GM23248 (cell line): ENCODE results near the gene AHSG. TPM values are rescaled to one million over a fixed set of nuclear protein-coding genes. Genes with fewer than 3 reads are reported as not detected.

ENCODE experiments used
- DNase-seq: peaks from one replicate; pipeline ENCODE4 v3.0.0-alpha.2; 2015
- H2AFZ ChIP-seq: fragments of 200-600 bp; sonication (generic); 2 replicates; pipeline ENCODE4 v1.6.1; 2016; ENCODE audit warnings: antibody characterized with exemption
- H3F3A ChIP-seq: fragments of 200-600 bp; sonication (generic); 2 replicates; pipeline ENCODE4 v1.6.1; 2016; ENCODE audit warnings: mild to moderate bottlenecking, antibody characterized with exemption, mixed run types; ENCODE audit not compliant: insufficient read depth
- H3K27ac ChIP-seq: fragments of 200-600 bp; sonication (generic); 2 replicates; pipeline ENCODE4 v1.5.1; 2016; ENCODE audit warnings: mild to moderate bottlenecking
- H3K27me3 ChIP-seq: fragments of 200-600 bp; sonication (generic); replicated peaks from 2 replicates; pipeline ENCODE4 v1.6.1; 2016; ENCODE audit warnings: mild to moderate bottlenecking; ENCODE audit not compliant: insufficient read depth
- H3K36me3 ChIP-seq: fragments of 200-600 bp; sonication (generic); 2 replicates; pipeline ENCODE4 v1.6.1; 2016; ENCODE audit warnings: low read depth, mild to moderate bottlenecking
- H3K4me1 ChIP-seq: fragments of 200-600 bp; sonication (generic); 2 replicates; pipeline ENCODE4 v1.6.1; 2016; ENCODE audit warnings: mild to moderate bottlenecking; ENCODE audit not compliant: insufficient read depth
- H3K4me2 ChIP-seq: fragments of 200-600 bp; sonication (generic); one replicate; pipeline ENCODE4 v1.6.1; 2016; ENCODE audit warnings: mild to moderate bottlenecking; ENCODE audit not compliant: unreplicated experiment
- H3K4me3 ChIP-seq: fragments of 200-600 bp; sonication (generic); 2 replicates; pipeline ENCODE4 v1.5.1; 2016; ENCODE audit warnings: mild to moderate bottlenecking
- H3K79me2 ChIP-seq: fragments of 200-600 bp; sonication (generic); 2 replicates; pipeline ENCODE4 v1.6.1; 2016; ENCODE audit warnings: mild to moderate bottlenecking; ENCODE audit not compliant: insufficient read depth
- H3K9ac ChIP-seq: fragments of 200-600 bp; sonication (generic); 2 replicates; pipeline ENCODE4 v1.6.1; 2016; ENCODE audit warnings: mild to moderate bottlenecking
- H3K9me2 ChIP-seq: fragments of 200-600 bp; sonication (generic); 2 replicates; pipeline ENCODE4 v1.6.1; 2016; ENCODE audit warnings: mixed run types, mild to moderate bottlenecking, moderate library complexity; ENCODE audit not compliant: insufficient read depth
- H3K9me3 ChIP-seq: fragments of 200-600 bp; sonication (generic); one replicate; pipeline ENCODE4 v1.6.1; 2017; ENCODE audit warnings: low read depth
- H4K20me1 ChIP-seq: fragments of 200-600 bp; sonication (generic); 2 replicates; pipeline ENCODE4 v1.6.0; 2016; ENCODE audit not compliant: insufficient read depth
- EZH2 ChIP-seq: fragments of 200-600 bp; sonication (generic); IDR thresholded peaks from 2 replicates; pipeline ENCODE4 v1.6.1; 2018; ENCODE audit warnings: antibody characterized with exemption, mild to moderate bottlenecking; ENCODE audit not compliant: insufficient read depth, poor library complexity, severe bottlenecking
- EZH2phosphoT487 ChIP-seq: fragments of 200-600 bp; sonication (generic); IDR thresholded peaks from 2 replicates; pipeline ENCODE4 v1.6.1; 2018; ENCODE audit warnings: antibody characterized with exemption, moderate library complexity, mild to moderate bottlenecking, low read depth; ENCODE audit not compliant: insufficient read depth
- WGBS, 2 experiments: methylation state at CpG; one replicate each; pipeline ENCODE4 v1.1.6; 2015 to 2017; ENCODE audit warnings: low lambda C conversion rate in 2 of 2, low coverage in 1 of 2; ENCODE audit errors: missing lambda C conversion rate in 2 of 2; 5-methylcytosine and 5-hydroxymethylcytosine counted together
- in situ Hi-C: fragments of 300-500 bp; cut with MboI; formaldehyde crosslinking; loops from 2 replicates; pipeline ENCODE4 v1.15.0; 2020
- polyA plus RNA-seq: library from polyadenylated mRNA; unstranded; fragments of >200 nt; fragmentation: Nextera tagmentation; extraction: Ambion mirVana; gene quantifications from 2 replicates; pipeline ENCODE4 v1.2.1, GENCODE V29; 2016
- total RNA-seq: library from RNA; depleted of rRNA; stranded (reverse); fragments of >200 nt; shearing (Covaris generic); gene quantifications from 2 replicates; pipeline ENCODE4 v1.2.3, GENCODE V29; 2014

The AHSG gene
- total and polyA plus RNA-seq, 2 experiments from 2014 or later: not detected

DNA sequence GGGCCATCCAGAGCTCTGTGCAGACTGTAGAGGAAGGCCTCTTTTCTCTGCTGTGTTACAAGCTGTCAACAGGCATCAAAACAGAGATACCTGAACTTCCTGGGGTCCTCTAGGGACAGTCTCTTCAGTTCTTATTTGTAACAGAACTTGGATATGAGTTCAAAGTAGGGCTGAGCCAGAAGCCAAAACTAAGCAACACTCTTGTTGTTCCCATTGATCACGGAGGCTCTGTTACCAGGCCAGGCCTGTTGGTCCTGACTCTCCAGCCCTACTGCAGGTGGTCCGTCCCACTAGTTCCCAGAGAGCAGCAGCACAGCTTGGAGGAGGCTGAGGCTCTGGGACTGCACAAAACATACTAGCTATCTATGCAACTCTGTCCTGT lies 13.1 kb upstream of the AHSG start:
- in situ Hi-C loops: loop anchor here (25.0 kb wide), 1 partner anchor 1113 kb away; the partner anchor contains the start of gene RTP2
- no peak for DNase-seq

DNA sequence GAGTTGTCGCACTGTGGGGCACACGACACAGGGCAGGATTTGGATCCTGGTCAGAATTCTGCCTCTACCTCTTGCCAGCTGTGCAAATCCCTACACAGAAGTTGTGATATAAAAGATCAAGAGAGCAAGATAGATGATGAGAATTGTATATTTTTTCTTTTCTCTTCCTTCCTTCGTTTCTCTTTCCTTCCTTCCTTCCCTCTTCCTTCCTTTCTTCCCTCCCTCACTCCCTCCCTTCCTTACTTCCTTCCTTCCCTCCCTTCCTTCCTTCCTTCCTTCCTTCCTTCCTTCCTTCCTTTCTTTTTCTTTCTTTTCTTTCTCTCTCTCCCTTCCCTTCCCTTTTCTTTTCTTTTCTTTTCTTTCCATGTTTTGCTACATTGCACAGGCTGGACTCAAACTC lies 12.0 kb upstream of the AHSG start:
- Histone ChIP-seq H2AFZ (no peak overlapping the region), H3K4me3 (no peak overlapping the region), H3K36me3 (no peaks in the 10 kb centered on the region), H3K27me3 (peaks cover 12% of the 10 kb centered on the region; the same call in 1 of the 2 replicates), H3K79me2 (no peaks in the 10 kb centered on the region), H3K9me3 (no peaks in the 10 kb centered on the region), H3F3A (peaks cover 8% of the 10 kb centered on the region; the same call in 1 of the 2 replicates), H3K4me1 (no peaks in the 10 kb centered on the region; the same call in 1 of the 2 replicates), H3K4me2 (no peak overlapping the region), H3K9me2 (no peaks in the 10 kb centered on the region), H4K20me1 (no peaks in the 10 kb centered on the region), H3K27ac (no peak overlapping the region), H3K9ac (no peak overlapping the region)
- TF ChIP-seq EZH2phosphoT487: no peak
- no peak for TF ChIP-seq EZH2
- 46 to 54% methylated on average over 3 of the region's 3 CpGs for WGBS, 2 experiments
- DNase-seq: no peak
- in situ Hi-C loops: loop anchor here (25.0 kb wide), 1 partner anchor 1111 kb away; the partner anchor contains the start of gene RTP2

More for the DNA sequence above, 13.1 kb upstream of the AHSG start:
- H3K9me2 ChIP-seq: no peaks in the 10 kb centered on the region
- no peak overlapping the region for H3K27ac ChIP-seq
- H3F3A ChIP-seq: peaks cover 8% of the 10 kb centered on the region; the same call in 1 of the 2 replicates
- no peak overlapping the region for H3K9ac ChIP-seq
- H4K20me1 ChIP-seq: no peaks in the 10 kb centered on the region
- H3K27me3 ChIP-seq: peaks cover 1% of the 10 kb centered on the region; the same call in 1 of the 2 replicates
- H3K36me3 ChIP-seq: no peaks in the 10 kb centered on the region
- TF ChIP-seq EZH2phosphoT487 (no peak), EZH2 (no peak)
- no peaks in the 10 kb centered on the region for H3K79me2 ChIP-seq
- H3K4me1 ChIP-seq: no peaks in the 10 kb centered on the region; the same call in 1 of the 2 replicates
- H2AFZ ChIP-seq: no peak overlapping the region
- H3K4me2 ChIP-seq: no peak overlapping the region
- H3K4me3 ChIP-seq: no peak overlapping the region
- H3K9me3 ChIP-seq: no peaks in the 10 kb centered on the region
- WGBS, 2 experiments: 80% methylated on average over 2 of the region's 2 CpGs

DNA sequence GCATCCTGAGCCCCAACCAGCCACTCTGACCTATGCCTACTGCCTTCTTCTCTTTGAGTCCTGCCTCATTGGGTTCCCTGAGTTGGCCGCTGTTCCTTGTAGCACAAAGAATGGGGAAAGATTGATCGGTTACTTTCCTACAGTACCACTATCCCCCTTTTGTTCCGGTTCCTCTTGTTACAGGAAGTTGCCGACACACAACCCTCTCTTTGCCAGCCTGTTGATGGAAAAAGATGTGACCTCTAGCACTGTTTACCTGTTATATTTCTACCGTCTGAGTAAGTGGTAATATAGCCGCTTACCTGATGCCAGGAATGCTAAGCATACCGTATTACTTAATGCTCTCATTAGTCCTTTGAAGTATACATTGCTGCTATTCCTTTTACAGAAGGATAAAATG lies 9.7 kb upstream of the AHSG start:
- no peak for DNase-seq
- no peaks in the 10 kb centered on the region for H3K36me3 ChIP-seq
- no peaks in the 10 kb centered on the region for H3K79me2 ChIP-seq
- in situ Hi-C loops: loop anchor here (25.0 kb wide), 1 partner anchor 1109 kb away; the partner anchor contains the start of gene RTP2
- peaks cover 14% of the 10 kb centered on the region; the same call in 1 of the 2 replicates for H3K27me3 ChIP-seq
- no peaks in the 10 kb centered on the region for H3F3A ChIP-seq
- H3K9me3 ChIP-seq: no peaks in the 10 kb centered on the region
- no peak overlapping the region for H3K4me3 ChIP-seq
- H3K9me2 ChIP-seq: no peaks in the 10 kb centered on the region
- no peak overlapping the region for H3K9ac ChIP-seq
- no peak for TF ChIP-seq EZH2
- no peak for TF ChIP-seq EZH2phosphoT487
- 77 to 78% methylated on average over 7 of the region's 7 CpGs for WGBS, 2 experiments
- H3K4me2 ChIP-seq: no peak overlapping the region
- H3K27ac ChIP-seq: no peak overlapping the region
- H2AFZ ChIP-seq: no peak overlapping the region
- no peaks in the 10 kb centered on the region; the same call in 1 of the 2 replicates for H3K4me1 ChIP-seq
- no peaks in the 10 kb centered on the region for H4K20me1 ChIP-seq

DNA sequence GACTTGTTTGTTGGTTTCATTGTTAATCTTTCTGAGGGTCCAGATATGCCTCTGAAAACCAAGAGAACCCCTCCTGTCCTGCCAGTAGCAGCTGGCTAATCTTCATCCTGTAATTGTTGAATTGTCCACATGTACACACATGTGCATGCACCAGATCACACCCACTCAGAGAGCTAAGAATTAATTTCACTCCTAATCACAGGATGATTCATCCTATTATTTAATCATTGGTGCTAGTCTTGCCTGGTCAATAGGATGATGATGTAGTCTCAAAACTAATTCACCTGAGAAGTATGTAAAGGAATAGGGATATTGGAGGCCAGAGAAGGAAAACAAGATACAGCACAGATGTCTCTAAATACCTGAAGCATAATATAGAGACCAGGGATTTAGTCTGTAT lies 7.8 kb upstream of the AHSG start:
- Histone ChIP-seq H3F3A (no peaks in the 10 kb centered on the region), H3K9me3 (no peaks in the 10 kb centered on the region), H3K4me3 (no peak overlapping the region), H3K9ac (no peak overlapping the region), H3K27ac (no peak overlapping the region), H2AFZ (no peak overlapping the region), H3K4me2 (no peak overlapping the region), H3K79me2 (no peaks in the 10 kb centered on the region), H3K4me1 (no peaks in the 10 kb centered on the region), H3K9me2 (no peaks in the 10 kb centered on the region), H4K20me1 (no peaks in the 10 kb centered on the region), H3K27me3 (peaks cover 14% of the 10 kb centered on the region; the same call in 1 of the 2 replicates), H3K36me3 (no peaks in the 10 kb centered on the region)
- DNase-seq: no peak
- TF ChIP-seq EZH2: no peak
- no peak for TF ChIP-seq EZH2phosphoT487
- in situ Hi-C loops: loop anchor here (25.0 kb wide), 1 partner anchor 1107 kb away; the partner anchor contains the start of gene RTP2
